ENCODE results near the gene FRY. TPM values are rescaled to one million over a fixed set of nuclear protein-coding genes. Genes with fewer than 3 reads are reported as not detected.
A peak's percentile ranks its signal among the peaks of the same experiment; 100 is the strongest.

FRY gene
- total and polyA plus RNA-seq, 9 of the 15 experiments (the other 6 are each of a cell fraction or from before 2014, with no cell fraction given) = 0.03 to 0.31 (median 0.11) TPM; not detected in 3

- TF ChIP-seq ARID4B (CRISPR knock-in tag; IDR thresholded peaks at IDR 0.05) (no peak), BHLHE40 (IDR thresholded peaks at IDR 0.05; ENCODE audit: low read length) (no peak), HDAC1 (IDR thresholded peaks at IDR 0.05) (0 out of 4 replicates have a peak, but pooled peaks of 1 of the 2 experiments have one; percentile 23), ZNF436 (CRISPR knock-in tag; IDR thresholded peaks at IDR 0.05) (no peak), BCL6 (CRISPR knock-in tag; IDR thresholded peaks at IDR 0.05) (no peak), CBFA2T2 (conservative IDR thresholded peaks at IDR 0.05) (peak; percentile 78), TEAD4 (IDR thresholded peaks at IDR 0.05; ENCODE audit: low read length) (peak; percentile 78), TEAD4 (CRISPR knock-in tag; IDR thresholded peaks at IDR 0.05; ENCODE audit: borderline replicate concordance) (no peak), HES1 (IDR thresholded peaks at IDR 0.05; ENCODE audit: low read depth) (no peak), HDGF (IDR thresholded peaks at IDR 0.05) (no peak), EGR1 (conservative IDR thresholded peaks at IDR 0.05) (peak; percentile 59; the same call in 1 of the 2 replicates), BACH1 (tag; IDR thresholded peaks at IDR 0.05) (no peak), MTA2 (IDR thresholded peaks at IDR 0.05; ENCODE audit: low read depth) (peak; percentile 60; the same call in 1 of the 2 replicates), HMBOX1 (IDR thresholded peaks at IDR 0.05) (no peak), E2F6 (IDR thresholded peaks at IDR 0.05; ENCODE audit: borderline replicate concordance in 1 of 2, extremely low read depth in 1 of 2, insufficient read depth in 1 of 2, insufficient read length in 1 of 2, low read depth in 1 of 2, low read length in 1 of 2, poor library complexity in 1 of 2, severe bottlenecking in 1 of 2) (no peak), NCOR1 (IDR thresholded peaks at IDR 0.05) (peak; percentile 78), ZNF449 (CRISPR knock-in tag; IDR thresholded peaks at IDR 0.05) (no peak), GABPA (tag; conservative IDR thresholded peaks at IDR 0.05; ENCODE audit: low read depth) (no peak), POLR2AphosphoS5 (IDR thresholded peaks at IDR 0.05; ENCODE audit: control insufficient read depth, insufficient read depth, low read depth, low read length) (peak; percentile 62)
Measured at GRCh38 chr13:32175307-32175706, 143.7 kb downstream of the FRY start (continued).

Measured in K562 (cell line).